GM12878 (cell line): ENCODE results near the gene CD72. TPM values are rescaled to one million over a fixed set of nuclear protein-coding genes. Genes with fewer than 3 reads are reported as not detected.

Experiments
- ATF3 ChIP-seq: IDR thresholded peaks from 2 replicates; pipeline ENCODE4 v1.6.1; 2011; ENCODE audit warnings: low read depth, mild to moderate bottlenecking, low read length, moderate library complexity, borderline replicate concordance; ENCODE audit errors: extremely low read depth
- ATF7 ChIP-seq: fragments of 450-650 bp; IDR thresholded peaks from 2 replicates; pipeline ENCODE4 v1.6.1; 2016; ENCODE audit warnings: low read depth, mild to moderate bottlenecking
- BCL11A ChIP-seq: IDR thresholded peaks from 2 replicates; pipeline ENCODE4 v1.6.1; 2011; ENCODE audit warnings: low read depth, low read length
- BCL3 ChIP-seq: IDR thresholded peaks from 2 replicates; pipeline ENCODE4 v1.6.1; 2011; ENCODE audit warnings: borderline replicate concordance, low read depth, mild to moderate bottlenecking, moderate library complexity, low read length; ENCODE audit not compliant: insufficient read depth, poor library complexity, severe bottlenecking
- CREM ChIP-seq: IDR thresholded peaks from 2 replicates; pipeline ENCODE4 v1.6.1; 2014; ENCODE audit warnings: antibody characterized with exemption, low read depth
- EGR1 ChIP-seq, 2 experiments: IDR thresholded peaks; 1 replicate in 1 of 2; 2 replicates in 1 of 2; pipeline ENCODE4 v1.6.1; 2011 to 2012; ENCODE audit warnings: low read depth in 2 of 2, low read length in 2 of 2, borderline replicate concordance in 1 of 2, mild to moderate bottlenecking in 1 of 2, moderate library complexity in 1 of 2
- FOS ChIP-seq: IDR thresholded peaks from 3 replicates; pipeline ENCODE4 v1.6.1; 2011; ENCODE audit warnings: borderline replicate concordance; ENCODE audit not compliant: insufficient read length; ENCODE audit errors: extremely low read depth
- IKZF2 ChIP-seq, 2 experiments: fragments of 450-650 bp; IDR thresholded peaks; 2 replicates each; pipeline ENCODE4 v1.6.1; 2017; ENCODE audit warnings: mild to moderate bottlenecking in 2 of 2, moderate library complexity in 2 of 2
- IRF3 ChIP-seq: fragments of 450-650 bp; IDR thresholded peaks from 2 replicates; pipeline ENCODE4 v1.6.1; 2014; ENCODE audit warnings: mild to moderate bottlenecking
- KDM1A ChIP-seq: fragments of 200-600 bp; sonication (generic); IDR thresholded peaks from 2 replicates; pipeline ENCODE4 v1.6.1; 2016; ENCODE audit warnings: borderline replicate concordance
- MEF2A ChIP-seq: IDR thresholded peaks from 2 replicates; pipeline ENCODE4 v1.6.1; 2011; ENCODE audit warnings: low read depth, mild to moderate bottlenecking, low read length, moderate library complexity; ENCODE audit not compliant: insufficient read depth
- MEF2B ChIP-seq: fragments of 450-650 bp; IDR thresholded peaks from 2 replicates; pipeline ENCODE4 v1.6.1; 2018; ENCODE audit warnings: mild to moderate bottlenecking, moderate library complexity; ENCODE audit not compliant: partially characterized antibody, poor library complexity, severe bottlenecking
- MYC ChIP-seq: IDR thresholded peaks from 2 replicates; pipeline ENCODE4 v1.6.1; 2011; ENCODE audit warnings: mild to moderate bottlenecking, low read length, moderate library complexity, inconsistent platforms; ENCODE audit not compliant: insufficient read depth, insufficient replicate concordance, insufficient read length, severe bottlenecking
- NFIC ChIP-seq: IDR thresholded peaks from 2 replicates; pipeline ENCODE4 v1.6.1; 2012; ENCODE audit warnings: low read depth, mild to moderate bottlenecking, inconsistent platforms, low read length, moderate library complexity
- RAD51 ChIP-seq: fragments of 450-650 bp; IDR thresholded peaks from 2 replicates; pipeline ENCODE4 v1.6.1; 2016; ENCODE audit warnings: moderate library complexity, mild to moderate bottlenecking, inconsistent platforms
- RUNX3 ChIP-seq: IDR thresholded peaks from 2 replicates; pipeline ENCODE4 v1.6.1; 2012; ENCODE audit warnings: low read length, inconsistent platforms
- SIX5 ChIP-seq: IDR thresholded peaks from 2 replicates; pipeline ENCODE4 v1.6.1; 2011; ENCODE audit warnings: mild to moderate bottlenecking, low read depth, low read length, moderate library complexity; ENCODE audit not compliant: severe bottlenecking
- SMARCA5 ChIP-seq: fragments of 450-650 bp; IDR thresholded peaks from 2 replicates; pipeline ENCODE4 v1.6.1; 2017; ENCODE audit warnings: mild to moderate bottlenecking
- SP1 ChIP-seq: IDR thresholded peaks from one replicate; pipeline ENCODE4 v1.6.1; 2011; ENCODE audit warnings: low read depth, low read length
- SRF ChIP-seq, 2 experiments: IDR thresholded peaks; 2 replicates each; pipeline ENCODE4 v1.6.1; 2011; ENCODE audit warnings: low read depth in 2 of 2, low read length in 2 of 2, mild to moderate bottlenecking in 1 of 2, moderate library complexity in 1 of 2
- TCF3 ChIP-seq: IDR thresholded peaks from 2 replicates; pipeline ENCODE4 v1.6.1; 2012; ENCODE audit warnings: low read depth, mild to moderate bottlenecking, low read length, borderline replicate concordance; ENCODE audit not compliant: insufficient read depth
- ZNF384 ChIP-seq: IDR thresholded peaks from 2 replicates; pipeline ENCODE4 v1.6.1; 2012; ENCODE audit warnings: low read depth, mild to moderate bottlenecking, low read length, improper control_type of control experiment, borderline replicate concordance
- ZNF622 ChIP-seq: fragments of 450-650 bp; IDR thresholded peaks from 2 replicates; pipeline ENCODE4 v1.6.1; 2017; ENCODE audit warnings: mild to moderate bottlenecking, inconsistent platforms
- polyA plus RNA-seq, 11 experiments: library from polyadenylated mRNA; depleted of rRNA in 4 of 11; unstranded in 6 of 11; stranded (reverse) in 5 of 11; fragments of >200 nt; fragmentation: Nextera tagmentation in 4 of 11; fragmentation: Illumina TruSeq in 1 of 11; extraction: Ambion mirVana in 4 of 11; extraction: Trizol in 1 of 11; gene quantifications; 1 replicate in 1 of 11; 2 replicates in 10 of 11; pipeline versions ENCODE4 v1.2.1 to v1.2.3, GENCODE V29; 2011 to 2016; ENCODE audit warnings: inconsistent platforms in 2 of 11, missing spikeins in 2 of 11, low read depth in 1 of 11
- total RNA-seq, 4 experiments: library from RNA; depleted of rRNA in 3 of 4; stranded (reverse); fragments of >200 nt in 3 of 4; fragmentation: Illumina TruSeq in 1 of 4; extraction: Trizol in 1 of 4; gene quantifications; 2 replicates each; pipeline versions ENCODE4 v1.2.1 to v1.2.3, GENCODE V29; 2013 to 2021

Gene CD72
- total and polyA plus RNA-seq, 10 of the 15 experiments (the other 5 are each of a cell fraction or from before 2014, with no cell fraction given), result 2.1 to 14.2 (median 4.4) TPM

- TF ChIP-seq EGR1 (IDR thresholded peaks at IDR 0.05; ENCODE audit: borderline replicate concordance in 1 of 2, low read depth in 2 of 2, low read length in 2 of 2) (peak in 1 of 2 experiments; percentile 90; a peak in 2 of 3 replicates), MEF2B (peak; percentile 86), NFIC (no peak), RAD51 (0 out of 2 replicates have a peak, but pooled peaks have one; percentile 2), KDM1A (no peak), ZNF384 (no peak), ATF3 (no peak), BCL11A (peak; percentile 68), IRF3 (no peak), RUNX3 (peak; percentile 55), FOS (no peak), SRF (IDR thresholded peaks at IDR 0.05; ENCODE audit: low read depth in 2 of 2, low read length in 2 of 2) (no peak), MEF2A (0 out of 2 replicates have a peak, but pooled peaks have one; percentile 40), SIX5 (no peak), IKZF2 (IDR thresholded peaks at IDR 0.05) (no peak), MYC (no peak), BCL3 (peak; percentile 13), ATF7 (0 out of 2 replicates have a peak, but pooled peaks have one; percentile 39), SP1 (peak; percentile 7), CREM (peak; percentile 25; the same call in 1 of the 2 replicates), TCF3 (peak; percentile 40; the same call in 1 of the 2 replicates), SMARCA5 (no peak), ZNF622 (no peak)
These were observed 1.6 kb upstream of the CD72 start (continued) for GRCh38 chr9:35619800-35620158.
